NT2/D1 (cell line): ENCODE data around the gene CD59.

Source experiments
- YY1 ChIP-seq: IDR thresholded peaks from 2 replicates; pipeline ENCODE4 v1.6.1; 2011; ENCODE audit not compliant: insufficient read length, insufficient read depth
- ZNF274 ChIP-seq: IDR thresholded peaks from 2 replicates; pipeline ENCODE4 v1.6.1; 2011; ENCODE audit warnings: mild to moderate bottlenecking, low read depth, low read length

- TF ChIP-seq YY1 (no peak), ZNF274 (no peak)
Measured at GRCh38 chr11:33708985-33709384, 27.2 kb downstream of the CD59 start.
